NOMO-1 treated with DMSO at 0.1 percent for 48 hours (cell line): ENCODE measurements around the gene SSR4.

Experiments used
- DNase-seq: peaks from one replicate; lab custom pipeline; 2025; ENCODE audit not compliant: unreplicated experiment; lab: John Stamatoyannopoulos, UW

SSR4 gene

GRCh38 chrX:153828723-153829548 lies 34.5 kb downstream of the SSR4 start:
- no peak for DNase-seq

- DNase-seq, result no peak
These were observed 35.0 kb downstream of the SSR4 start for GRCh38 chrX:153829549-153829798.

GRCh38 chrX:153829799-153830639 lies 35.6 kb downstream of the SSR4 start, which contains the start of gene PDZD4:
Gene PDZD4 (minus strand): TSS chrX:153830544. CDS start chrX:153830298, 246 bp downstream.
- no peak for DNase-seq

GRCh38 chrX:153830640-153831428 lies 36.4 kb downstream of the SSR4 start:
- no peak for DNase-seq

GRCh38 chrX:153831429-153832150 lies 37.1 kb downstream of the SSR4 start:
- peak; percentile 16 for DNase-seq

GRCh38 chrX:153832728-153833127 lies 38.3 kb downstream of the SSR4 start:
- DNase-seq, result no peak

GRCh38 chrX:153836921-153837320 lies 42.5 kb downstream of the SSR4 start:
- no peak for DNase-seq

GRCh38 chrX:153844509-153845082 lies 50.1 kb downstream of the SSR4 start:
- DNase-seq, result no peak

- DNase-seq, result no peak
These were observed 50.7 kb downstream of the SSR4 start for GRCh38 chrX:153845195-153845594.

- DNase-seq, result no peak
These were observed 51.4 kb downstream of the SSR4 start for GRCh38 chrX:153845842-153846241.
